AG04450 (cell line): Measurements from ENCODE around the gene RNF220. TPM values are rescaled to one million over a fixed set of nuclear protein-coding genes. Genes with fewer than 3 reads are reported as not detected.
"Not testable (repeated sequence)": the region's sequence is repeated elsewhere in the genome, so short reads cannot be mapped to it uniquely, and the experiment has no call there.

Experiments
- CTCF ChIA-PET: fragments of 300-600, 350-600 bp; formaldehyde crosslinking; extraction: SDS; loops from one replicate; lab custom pipeline; 2022; ENCODE audit warnings: antibody characterized with exemption, inconsistent platforms; lab: Charles Lee
- POLR2A ChIA-PET: fragments of 350-600 bp; formaldehyde crosslinking; extraction: SDS; loops from one replicate; lab custom pipeline; 2021; ENCODE audit warnings: antibody characterized with exemption, inconsistent platforms; lab: Yijun Ruan, JAX
- DNase-seq: peaks from one replicate; pipeline ENCODE4 v3.0.0-alpha.2; 2011; ENCODE audit warnings: low read depth, low spot score
- H3K27ac ChIP-seq: one replicate; pipeline ENCODE4 v1.5.1; 2012; ENCODE audit warnings: low read depth, low read length, control low read depth
- H3K27me3 ChIP-seq: one replicate; pipeline ENCODE4 v1.6.0; 2012; ENCODE audit warnings: low read length; ENCODE audit not compliant: control insufficient read depth, insufficient read depth
- H3K4me3 ChIP-seq: 2 replicates; pipeline ENCODE4 v1.5.1; 2011; ENCODE audit warnings: mild to moderate bottlenecking, low read depth, low read length, control low read depth
- H3K9me3 ChIP-seq: 2 replicates; pipeline ENCODE4 v1.5.1; 2012; ENCODE audit warnings: low read length; ENCODE audit not compliant: control insufficient read depth, insufficient read depth
- CTCF ChIP-seq: IDR thresholded peaks from 2 replicates; pipeline ENCODE4 v1.5.1; 2011; ENCODE audit warnings: low read depth, low read length, control low read depth, inconsistent platforms
- polyA plus RNA-seq: library from polyadenylated mRNA; depleted of rRNA; stranded (reverse); fragments of >200 nt; gene quantifications from 2 replicates; pipeline ENCODE4 v1.2.3, GENCODE V29; 2011

The RNF220 gene
- polyA plus RNA-seq, 1 experiment = 46.4 TPM

- CTCF ChIA-PET = interaction anchor here (1.8 to 3.6 kb wide), 2 partner anchors 10 to 53 kb away, joined by 5 to 15 read pairs; no protein-coding TSS in a partner anchor
- no peak for DNase-seq
- no peak for TF ChIP-seq CTCF
- no peak overlapping the region for H3K4me3 ChIP-seq
- H3K27me3 ChIP-seq = no peaks in the 10 kb centered on the region
- no peak overlapping the region for H3K27ac ChIP-seq
- POLR2A ChIA-PET = no interaction called here
- H3K9me3 ChIP-seq = no peaks in the 10 kb centered on the region
Observed at GRCh38 chr1:44661781-44662682, 257.0 kb downstream of the RNF220 start.

- Histone ChIP-seq H3K4me3 (no peak overlapping the region), H3K27me3 (no peaks in the 10 kb centered on the region), H3K27ac (no peak overlapping the region), H3K9me3 (no peaks in the 10 kb centered on the region)
- no peak for TF ChIP-seq CTCF
- no peak for DNase-seq
- CTCF ChIA-PET = interaction anchor here (1.8 to 3.6 kb wide), 2 partner anchors 10 to 54 kb away, joined by 5 to 15 read pairs; no protein-coding TSS in a partner anchor
- POLR2A ChIA-PET = no interaction called here
Observed at GRCh38 chr1:44662683-44663030, 257.6 kb downstream of the RNF220 start.

- Histone ChIP-seq H3K9me3 (no peaks in the 10 kb centered on the region), H3K27ac (no peak overlapping the region), H3K27me3 (no peaks in the 10 kb centered on the region), H3K4me3 (no peak overlapping the region)
- POLR2A ChIA-PET = no interaction called here
- no peak for DNase-seq
- TF ChIP-seq CTCF = no peak
- CTCF ChIA-PET = interaction anchor here (1.8 to 3.6 kb wide), 2 partner anchors 11 to 55 kb away, joined by 5 to 15 read pairs; no protein-coding TSS in a partner anchor
Observed at GRCh38 chr1:44663417-44663816, 258.4 kb downstream of the RNF220 start.

- DNase-seq = no peak
- no peaks in the 10 kb centered on the region for H3K9me3 ChIP-seq
- H3K27ac ChIP-seq = no peak overlapping the region
- POLR2A ChIA-PET = no interaction called here
- no peaks in the 10 kb centered on the region for H3K27me3 ChIP-seq
- CTCF ChIA-PET = interaction anchor here (1.2 to 3.6 kb wide), 2 partner anchors 10 to 12 kb away, joined by 4 to 15 read pairs; no protein-coding TSS in a partner anchor
- H3K4me3 ChIP-seq = no peak overlapping the region
- TF ChIP-seq CTCF = no peak
Observed at GRCh38 chr1:44664730-44665370, 259.8 kb downstream of the RNF220 start.

- DNase-seq, H3K4me3 ChIP-seq, POLR2A ChIA-PET, H3K27ac ChIP-seq, H3K9me3 ChIP-seq, H3K27me3 ChIP-seq, CTCF ChIA-PET: not testable (repeated sequence)
Observed at GRCh38 chr1:44666719-44667118, 261.7 kb downstream of the RNF220 start.
